ENCODE results near the gene TMEM168. TPM values are rescaled to one million over a fixed set of nuclear protein-coding genes. Genes with fewer than 3 reads are reported as not detected.

The TMEM168 gene
- total and polyA plus RNA-seq, 9 donors: 9.3 to 30.1 (median 22.0) TPM

DNA sequence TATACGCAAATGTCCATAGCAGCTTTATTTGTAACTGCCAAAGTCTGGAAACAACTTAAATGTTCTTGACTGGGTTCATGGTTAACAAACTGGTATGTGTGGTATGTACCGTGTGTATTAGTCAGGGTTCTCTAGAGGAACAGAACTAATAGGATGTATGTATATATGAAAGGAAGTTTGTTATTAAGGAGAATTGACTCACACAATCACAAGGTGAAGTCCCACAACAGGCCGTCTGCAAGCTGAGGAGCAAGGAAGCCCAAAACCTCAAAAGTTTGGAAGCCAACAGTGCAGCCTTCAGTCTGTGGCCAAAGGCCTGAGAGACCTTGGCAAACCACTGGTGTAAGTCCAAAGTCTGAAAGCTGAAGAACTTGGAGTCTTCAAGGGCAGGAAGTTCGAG lies 66.8 kb downstream of the TMEM168 start:
- Histone ChIP-seq H3K36me3 (no peaks in the 10 kb centered on the region), H3K4me3 (no peak overlapping the region), H3K27ac (no peak overlapping the region), H3K4me1 (ENCODE audit: insufficient read depth) (no peaks in the 10 kb centered on the region), H3K27me3 (no peaks in the 10 kb centered on the region), H3K9me3 (no peaks in the 10 kb centered on the region)
- WGBS, 3 donors: 80 to 85% (median 83%) methylated on average over 4 of the region's 4 CpGs
- DNase-seq: no peak
- TF ChIP-seq, protein P1, sequence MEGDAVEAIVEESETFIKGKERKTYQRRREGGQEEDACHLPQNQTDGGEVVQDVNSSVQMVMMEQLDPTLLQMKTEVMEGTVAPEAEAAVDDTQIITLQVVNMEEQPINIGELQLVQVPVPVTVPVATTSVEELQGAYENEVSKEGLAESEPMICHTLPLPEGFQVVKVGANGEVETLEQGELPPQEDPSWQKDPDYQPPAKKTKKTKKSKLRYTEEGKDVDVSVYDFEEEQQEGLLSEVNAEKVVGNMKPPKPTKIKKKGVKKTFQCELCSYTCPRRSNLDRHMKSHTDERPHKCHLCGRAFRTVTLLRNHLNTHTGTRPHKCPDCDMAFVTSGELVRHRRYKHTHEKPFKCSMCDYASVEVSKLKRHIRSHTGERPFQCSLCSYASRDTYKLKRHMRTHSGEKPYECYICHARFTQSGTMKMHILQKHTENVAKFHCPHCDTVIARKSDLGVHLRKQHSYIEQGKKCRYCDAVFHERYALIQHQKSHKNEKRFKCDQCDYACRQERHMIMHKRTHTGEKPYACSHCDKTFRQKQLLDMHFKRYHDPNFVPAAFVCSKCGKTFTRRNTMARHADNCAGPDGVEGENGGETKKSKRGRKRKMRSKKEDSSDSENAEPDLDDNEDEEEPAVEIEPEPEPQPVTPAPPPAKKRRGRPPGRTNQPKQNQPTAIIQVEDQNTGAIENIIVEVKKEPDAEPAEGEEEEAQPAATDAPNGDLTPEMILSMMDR (IDR thresholded peaks at IDR 0.05): no peak
- TF ChIP-seq POLR2A (IDR thresholded peaks at IDR 0.05) (no peak), EP300 (IDR thresholded peaks at IDR 0.05) (no peak)
- intact Hi-C loops (cut with DNase I): no loop called here

DNA sequence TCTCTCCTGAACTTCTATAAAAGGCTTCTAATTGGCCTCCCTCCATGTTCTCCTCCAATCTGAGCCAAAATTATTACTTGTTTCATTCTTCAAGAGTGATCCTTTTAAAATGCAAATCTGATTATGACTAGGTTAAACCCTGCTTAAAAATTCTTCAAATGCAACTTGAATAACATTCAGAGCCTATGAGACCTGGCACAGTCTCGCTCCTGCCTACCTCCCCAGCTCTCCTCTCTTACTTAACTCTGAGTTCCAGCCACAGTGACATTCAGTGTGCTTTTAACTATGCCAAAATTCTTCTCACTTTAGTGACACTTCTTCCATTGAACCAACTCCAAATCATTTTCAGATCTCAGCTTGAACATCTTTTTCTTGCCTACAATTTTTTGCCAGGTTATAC lies 68.8 kb downstream of the TMEM168 start:
- TF ChIP-seq EP300 (IDR thresholded peaks at IDR 0.05): no peak
- TF ChIP-seq POLR2A (IDR thresholded peaks at IDR 0.05): no peak
- TF ChIP-seq, protein P1 (IDR thresholded peaks at IDR 0.05): no peak
- no peak for DNase-seq
- Histone ChIP-seq H3K36me3 (no peaks in the 10 kb centered on the region), H3K4me3 (no peak overlapping the region), H3K27me3 (no peaks in the 10 kb centered on the region), H3K9me3 (no peaks in the 10 kb centered on the region), H3K27ac (no peak overlapping the region), H3K4me1 (ENCODE audit: insufficient read depth) (no peaks in the 10 kb centered on the region)
- 59 to 69% (median 63%) methylated on average over 1 of the region's 1 CpG for WGBS, 3 donors
- intact Hi-C loops (cut with DNase I): no loop called here

DNA sequence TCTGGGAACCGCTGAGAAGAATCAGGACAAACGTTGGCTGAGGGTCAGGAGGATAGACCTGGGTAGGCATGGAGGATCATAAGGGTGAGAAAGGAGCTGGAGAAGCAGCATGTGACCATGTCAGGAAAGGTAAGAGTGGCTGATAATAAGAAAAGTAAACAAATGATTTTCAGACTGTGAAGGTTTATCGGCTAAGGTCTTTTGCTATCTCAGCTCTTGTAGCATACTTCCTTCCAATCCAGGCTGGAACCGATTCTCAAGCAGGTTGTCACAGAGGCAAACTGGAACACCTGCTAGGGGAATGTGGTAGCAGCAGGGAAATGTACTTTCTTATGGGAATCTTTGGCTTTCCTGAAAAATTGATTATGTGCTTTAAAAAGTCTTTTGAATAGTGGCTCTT lies 74.7 kb downstream of the TMEM168 start:
- TF ChIP-seq EP300 (IDR thresholded peaks at IDR 0.05) (no peak), POLR2A (IDR thresholded peaks at IDR 0.05) (no peak)
- TF ChIP-seq, protein P1 (IDR thresholded peaks at IDR 0.05): no peak

DNA sequence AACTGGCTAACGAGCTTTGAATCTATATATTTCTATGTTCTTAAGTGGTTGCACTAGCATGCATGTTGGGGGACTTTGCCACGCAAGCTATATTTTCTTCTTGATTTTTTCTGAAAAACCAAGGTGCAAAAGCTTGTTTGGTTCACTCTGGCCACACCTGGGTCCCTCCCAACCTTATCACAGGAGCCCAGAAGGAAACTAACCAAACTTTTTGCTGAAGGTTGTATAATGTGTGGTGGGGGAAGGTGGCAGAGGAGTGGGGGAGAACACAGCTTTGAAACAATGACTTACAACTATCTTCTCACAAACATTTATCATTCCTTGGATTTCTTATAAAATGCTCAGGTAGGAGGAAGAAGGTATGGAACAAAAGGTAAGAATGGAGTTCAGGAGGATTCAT lies 75.3 kb downstream of the TMEM168 start:
- TF ChIP-seq, protein P1 (IDR thresholded peaks at IDR 0.05): no peak
- TF ChIP-seq POLR2A (IDR thresholded peaks at IDR 0.05) (no peak), EP300 (IDR thresholded peaks at IDR 0.05) (no peak)
- Histone ChIP-seq H3K4me1 (ENCODE audit: insufficient read depth) (no peaks in the 10 kb centered on the region), H3K27me3 (no peaks in the 10 kb centered on the region), H3K36me3 (no peaks in the 10 kb centered on the region), H3K4me3 (no peak overlapping the region), H3K27ac (no peak overlapping the region), H3K9me3 (no peaks in the 10 kb centered on the region)
- intact Hi-C loops (cut with DNase I): no loop called here
- DNase-seq: no peak
- 84 to 93% (median 93%) methylated on average over 2 of the region's 2 CpGs for WGBS, 3 donors

More for the DNA sequence above, 74.7 kb downstream of the TMEM168 start:
- no peaks in the 10 kb centered on the region for H3K4me1 ChIP-seq (ENCODE audit: insufficient read depth)
- 87 to 89% (median 89%) methylated on average over 4 of the region's 4 CpGs for WGBS, 3 donors
- H3K27ac ChIP-seq: no peak overlapping the region
- H3K9me3 ChIP-seq: no peaks in the 10 kb centered on the region
- no peaks in the 10 kb centered on the region for H3K36me3 ChIP-seq
- no peak overlapping the region for H3K4me3 ChIP-seq
- no peak for DNase-seq
- intact Hi-C loops (cut with DNase I): no loop called here
- H3K27me3 ChIP-seq: no peaks in the 10 kb centered on the region
